Mesendoderm (in vitro differentiated cells): Measurements from ENCODE around the gene MANBA.

ENCODE experiments used
- DNase-seq: peaks from one replicate; pipeline ENCODE4 v3.0.0; 2013
- H2AK5ac ChIP-seq: 2 replicates; pipeline ENCODE4 v1.6.1; 2013; ENCODE audit warnings: low read length, inconsistent platforms
- H2BK120ac ChIP-seq: 2 replicates; pipeline ENCODE4 v1.6.1; 2013; ENCODE audit warnings: low read depth, mild to moderate bottlenecking, low read length, moderate library complexity, mixed read lengths
- H2BK15ac ChIP-seq: replicated peaks from 2 replicates; pipeline ENCODE4 v1.6.1; 2013; ENCODE audit warnings: low read depth, mild to moderate bottlenecking, moderate library complexity
- H2BK5ac ChIP-seq: 2 replicates; pipeline ENCODE4 v1.6.1; 2013; ENCODE audit warnings: low read length, inconsistent platforms
- H3K18ac ChIP-seq: 2 replicates; pipeline ENCODE4 v1.6.1; 2013; ENCODE audit warnings: mild to moderate bottlenecking, low read length, mixed read lengths
- H3K23ac ChIP-seq: one replicate; pipeline ENCODE4 v1.6.1; 2013; ENCODE audit warnings: low read length
- H3K27ac ChIP-seq: 2 replicates; pipeline ENCODE4 v1.5.1; 2013; ENCODE audit warnings: low read depth, mild to moderate bottlenecking, inconsistent platforms, low read length, moderate library complexity
- H3K27me3 ChIP-seq: 2 replicates; pipeline ENCODE4 v1.6.1; 2013; ENCODE audit warnings: low read length, control low read depth, mild to moderate bottlenecking, inconsistent platforms; ENCODE audit not compliant: insufficient read depth, poor library complexity
- H3K36me3 ChIP-seq: 2 replicates; pipeline ENCODE4 v1.6.1; 2013; ENCODE audit warnings: low read length, inconsistent platforms; ENCODE audit not compliant: control insufficient read depth, insufficient read depth
- H3K4ac ChIP-seq: one replicate; pipeline ENCODE4 v1.6.1; 2013; ENCODE audit warnings: low read depth, mild to moderate bottlenecking, low read length, moderate library complexity
- H3K4me1 ChIP-seq: 2 replicates; pipeline ENCODE4 v1.6.1; 2013; ENCODE audit warnings: low read depth, low read length, inconsistent platforms; ENCODE audit not compliant: control insufficient read depth
- H3K4me2 ChIP-seq: 2 replicates; pipeline ENCODE4 v1.6.1; 2013; ENCODE audit warnings: low read length
- H3K4me3 ChIP-seq: 2 replicates; pipeline ENCODE4 v1.5.1; 2013; ENCODE audit warnings: mild to moderate bottlenecking, low read length
- H3K56ac ChIP-seq: one replicate; pipeline ENCODE4 v1.6.1; 2013; ENCODE audit warnings: low read length
- H3K79me1 ChIP-seq: 2 replicates; pipeline ENCODE4 v1.6.1; 2013; ENCODE audit warnings: low read length, inconsistent platforms
- H3K79me2 ChIP-seq: 2 replicates; pipeline ENCODE4 v1.6.1; 2013; ENCODE audit warnings: mild to moderate bottlenecking, low read length; ENCODE audit not compliant: control insufficient read depth, insufficient read depth
- H3K9ac ChIP-seq: 2 replicates; pipeline ENCODE4 v1.6.1; 2013; ENCODE audit warnings: low read length, inconsistent platforms
- H4K5ac ChIP-seq: one replicate; pipeline ENCODE4 v1.6.1; 2013; ENCODE audit warnings: low read length
- H4K8ac ChIP-seq: one replicate; pipeline ENCODE4 v1.6.1; 2013; ENCODE audit warnings: low read depth, mild to moderate bottlenecking, control low read depth, low read length, moderate library complexity
- WGBS: extraction: QIAGEN DNeasy Blood & Tissue Kit; methylation state at CpG from one replicate; pipeline ENCODE4 v1.1.7; 2013; ENCODE audit warnings: low lambda C conversion rate, missing lambda C conversion rate; ENCODE audit not compliant: insufficient coverage; ENCODE audit errors: extremely low coverage; 5-methylcytosine and 5-hydroxymethylcytosine counted together

Gene MANBA

DNA sequence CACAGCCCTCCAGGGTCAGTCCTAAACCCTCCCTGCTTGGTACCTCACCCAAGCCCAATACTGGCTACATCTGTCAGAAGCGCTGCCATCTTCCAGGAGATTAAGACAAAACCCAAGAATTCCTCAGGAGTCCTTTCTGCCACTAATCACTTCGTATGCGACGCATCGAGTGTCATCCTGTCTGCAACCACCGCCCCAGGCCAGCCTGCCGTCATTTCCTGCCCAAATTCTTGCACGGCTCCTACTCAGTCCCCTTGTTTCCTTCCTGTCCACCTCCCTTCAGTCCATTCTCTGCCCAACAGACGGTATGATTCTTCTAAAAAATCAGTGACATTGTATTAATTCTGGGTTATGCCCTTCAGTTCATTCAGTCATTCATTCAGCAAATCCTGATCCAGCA lies 146.0 kb downstream of the MANBA start:
- Histone ChIP-seq H3K36me3 (no peaks in the 10 kb centered on the region), H3K27ac (no peak overlapping the region)

DNA sequence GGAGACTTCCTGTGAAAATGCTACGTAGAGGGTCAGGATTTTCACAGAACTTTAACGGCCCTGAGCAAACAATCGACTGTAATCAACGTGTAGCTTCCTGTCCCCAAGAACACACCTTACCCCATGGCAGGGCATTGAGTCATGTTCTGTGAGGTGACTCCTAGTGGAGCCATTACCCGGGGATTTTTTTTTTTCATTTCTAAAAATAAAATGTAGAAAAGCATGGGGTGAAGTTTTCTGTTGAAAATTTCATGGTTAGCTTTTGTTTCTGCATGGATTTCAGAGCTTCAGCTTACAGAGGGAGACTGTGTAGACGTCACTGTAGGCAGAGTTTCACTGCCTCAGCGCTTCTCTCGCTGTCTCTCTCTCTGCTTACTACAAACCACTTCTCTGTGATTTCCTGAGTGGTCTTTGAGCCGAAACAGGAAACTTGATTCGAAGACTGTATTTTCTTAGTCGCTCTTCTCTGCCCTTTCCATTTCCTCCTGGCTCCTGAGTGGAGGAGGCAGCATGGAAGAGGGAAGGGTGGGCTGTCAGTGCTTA lies 147.9 kb downstream of the MANBA start:
- H3K4ac ChIP-seq: no peak overlapping the region
- no peak overlapping the region for H4K8ac ChIP-seq
- H2AK5ac ChIP-seq: no peak overlapping the region
- WGBS: no CpG with 5 or more reads among the region's 11 CpGs
- no peak overlapping the region for H2BK120ac ChIP-seq
- peak overlapping the region; percentile 37 for H2BK5ac ChIP-seq
- no peak overlapping the region for H3K27ac ChIP-seq
- H3K4me1 ChIP-seq: peaks cover 6% of the 10 kb centered on the region
- no peak overlapping the region for H3K4me3 ChIP-seq
- H3K4me2 ChIP-seq: no peak overlapping the region
- no peaks in the 10 kb centered on the region for H3K27me3 ChIP-seq
- no peaks in the 10 kb centered on the region for H3K79me2 ChIP-seq
- no peaks in the 10 kb centered on the region for H3K79me1 ChIP-seq
- DNase-seq: peak; percentile 64
- no peak overlapping the region for H4K5ac ChIP-seq
- H3K9ac ChIP-seq: no peak overlapping the region
- peak overlapping the region; percentile 30 for H3K56ac ChIP-seq
- H3K23ac ChIP-seq: no peak overlapping the region
- no peaks in the 10 kb centered on the region for H3K36me3 ChIP-seq
- H3K18ac ChIP-seq: no peak overlapping the region
- no peak overlapping the region for H2BK15ac ChIP-seq

More for the DNA sequence above, 146.0 kb downstream of the MANBA start:
- Histone ChIP-seq H3K23ac (no peak overlapping the region), H2AK5ac (no peak overlapping the region), H3K9ac (no peak overlapping the region), H3K27me3 (no peaks in the 10 kb centered on the region), H3K4me1 (peaks cover 6% of the 10 kb centered on the region), H3K4me2 (no peak overlapping the region), H3K18ac (no peak overlapping the region), H3K79me2 (no peaks in the 10 kb centered on the region), H3K79me1 (no peaks in the 10 kb centered on the region), H3K4me3 (no peak overlapping the region), H2BK15ac (no peak overlapping the region), H4K5ac (no peak overlapping the region), H3K56ac (no peak overlapping the region), H2BK120ac (no peak overlapping the region), H4K8ac (no peak overlapping the region), H2BK5ac (no peak overlapping the region), H3K4ac (no peak overlapping the region)
- DNase-seq: peak; percentile 70
- WGBS: no CpG with 5 or more reads among the region's 9 CpGs

DNA sequence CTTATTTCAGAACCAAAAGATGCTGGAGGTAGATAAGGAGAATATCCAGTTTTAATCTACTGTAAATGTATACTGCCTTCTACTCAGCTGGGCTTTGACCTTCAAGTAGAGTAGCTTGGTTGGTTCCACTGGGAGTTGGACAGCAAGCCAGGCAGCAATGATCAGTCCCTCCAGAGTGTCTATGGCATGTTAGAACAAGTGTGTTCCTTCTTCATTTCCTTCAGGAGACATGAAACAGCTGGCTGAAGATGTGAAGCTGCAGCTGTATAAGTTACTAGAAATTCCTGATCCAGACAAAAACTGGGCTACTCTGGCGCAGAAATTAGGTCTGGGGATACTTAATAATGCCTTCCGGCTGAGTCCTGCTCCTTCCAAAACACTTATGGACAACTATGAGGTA lies 148.6 kb downstream of the MANBA start:
- Histone ChIP-seq H3K79me2 (no peaks in the 10 kb centered on the region), H3K23ac (no peak overlapping the region)

DNA sequence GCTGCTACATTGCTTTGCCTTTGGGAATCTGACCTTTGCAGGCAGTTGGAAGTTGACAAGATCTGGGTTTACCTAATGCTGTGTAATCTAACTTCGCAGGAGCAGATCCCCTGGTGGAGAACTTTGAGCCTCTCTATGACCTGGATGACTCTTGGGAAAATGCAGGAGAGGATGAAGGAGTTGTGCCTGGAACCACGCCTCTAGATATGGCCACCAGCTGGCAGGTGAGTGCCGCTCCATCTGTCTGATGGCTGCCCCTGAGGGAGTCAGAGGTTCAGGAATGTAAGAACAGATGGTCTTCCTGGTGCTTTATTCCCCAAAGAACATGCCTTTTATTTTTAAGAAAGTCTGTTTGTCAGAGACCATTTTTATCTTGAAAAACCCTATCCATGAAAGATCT lies 150.3 kb downstream of the MANBA start:
- DNase-seq: peak; percentile 22
- Histone ChIP-seq H3K27me3 (no peaks in the 10 kb centered on the region), H3K4me1 (peaks cover 6% of the 10 kb centered on the region), H2AK5ac (no peak overlapping the region), H3K56ac (no peak overlapping the region), H3K23ac (no peak overlapping the region), H4K8ac (no peak overlapping the region), H3K27ac (no peak overlapping the region), H3K4ac (no peak overlapping the region), H2BK120ac (no peak overlapping the region), H3K36me3 (no peaks in the 10 kb centered on the region), H2BK5ac (no peak overlapping the region), H3K79me2 (no peaks in the 10 kb centered on the region), H3K18ac (no peak overlapping the region), H3K4me3 (no peak overlapping the region), H3K79me1 (no peaks in the 10 kb centered on the region), H4K5ac (no peak overlapping the region), H3K4me2 (no peak overlapping the region), H2BK15ac (no peak overlapping the region), H3K9ac (no peak overlapping the region)
- WGBS: no CpG with 5 or more reads among the region's 3 CpGs

More for the DNA sequence above, 148.6 kb downstream of the MANBA start:
- Histone ChIP-seq H2BK15ac (no peak overlapping the region), H2BK5ac (no peak overlapping the region), H3K56ac (no peak overlapping the region), H3K79me1 (no peaks in the 10 kb centered on the region), H3K27me3 (no peaks in the 10 kb centered on the region), H4K8ac (no peak overlapping the region), H3K4me2 (no peak overlapping the region), H3K9ac (no peak overlapping the region), H2BK120ac (no peak overlapping the region), H3K18ac (no peak overlapping the region), H3K36me3 (no peaks in the 10 kb centered on the region), H3K4me3 (no peak overlapping the region), H4K5ac (no peak overlapping the region), H2AK5ac (no peak overlapping the region), H3K27ac (no peak overlapping the region), H3K4me1 (peaks cover 6% of the 10 kb centered on the region), H3K4ac (no peak overlapping the region)
- WGBS: no CpG with 5 or more reads among the region's 2 CpGs
- no peak for DNase-seq

DNA sequence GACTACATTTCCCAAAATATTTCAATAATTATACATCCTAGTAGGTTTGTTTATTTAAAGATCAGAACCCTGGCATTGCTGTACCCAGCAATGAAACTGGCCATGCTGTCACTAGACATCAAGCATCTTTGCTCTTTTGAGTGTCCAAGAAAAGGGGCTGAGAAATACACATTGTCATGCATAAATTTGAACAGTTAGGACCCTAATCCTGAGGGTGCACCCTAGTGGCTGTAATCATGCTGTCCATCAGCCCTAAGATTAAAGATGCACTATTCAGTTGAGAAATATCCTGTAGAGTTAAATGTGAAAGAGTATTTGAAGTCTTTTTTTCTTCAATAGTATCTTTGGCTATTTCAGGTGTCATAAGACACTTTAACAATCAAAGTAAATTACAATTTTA lies 150.8 kb downstream of the MANBA start:
- no peak overlapping the region for H3K18ac ChIP-seq
- H3K4me3 ChIP-seq: no peak overlapping the region
- H3K4me2 ChIP-seq: no peak overlapping the region
- DNase-seq: no peak
- no peak overlapping the region for H3K9ac ChIP-seq
- no peak overlapping the region for H4K5ac ChIP-seq
- H3K4me1 ChIP-seq: peaks cover 6% of the 10 kb centered on the region
- H3K27me3 ChIP-seq: no peaks in the 10 kb centered on the region
- no peak overlapping the region for H2BK15ac ChIP-seq
- no peak overlapping the region for H3K27ac ChIP-seq
- H3K79me2 ChIP-seq: no peaks in the 10 kb centered on the region
- no peaks in the 10 kb centered on the region for H3K36me3 ChIP-seq
- no peak overlapping the region for H2BK5ac ChIP-seq
- H2BK120ac ChIP-seq: no peak overlapping the region
- H3K79me1 ChIP-seq: no peaks in the 10 kb centered on the region
- H3K56ac ChIP-seq: no peak overlapping the region
- no peak overlapping the region for H3K23ac ChIP-seq
- no peak overlapping the region for H3K4ac ChIP-seq
- no peak overlapping the region for H2AK5ac ChIP-seq
- H4K8ac ChIP-seq: no peak overlapping the region

DNA sequence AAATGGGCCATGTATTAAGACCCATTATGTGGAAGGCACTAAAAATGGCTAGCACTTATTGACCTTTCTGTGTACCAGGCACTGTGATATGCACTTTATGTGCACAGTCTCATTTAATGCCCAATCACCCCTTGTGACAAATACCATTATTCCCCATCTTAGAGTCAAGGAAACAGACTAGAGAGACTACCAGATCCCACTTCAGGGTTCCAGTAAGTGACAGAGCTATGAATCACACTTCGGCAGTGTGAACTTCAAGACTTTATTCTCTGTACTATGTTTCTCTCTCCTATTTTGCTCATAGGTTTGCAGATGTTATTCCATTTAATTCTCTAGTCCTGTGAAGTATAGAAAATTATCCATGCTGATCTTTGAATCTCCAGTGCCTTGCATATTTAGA lies 152.6 kb downstream of the MANBA start:
- H2BK120ac ChIP-seq: no peak overlapping the region
- H3K18ac ChIP-seq: no peak overlapping the region
- no peak overlapping the region for H3K4ac ChIP-seq
- H2BK5ac ChIP-seq: no peak overlapping the region
- H3K79me2 ChIP-seq: no peaks in the 10 kb centered on the region
- H3K27ac ChIP-seq: no peak overlapping the region
- peaks cover 3% of the 10 kb centered on the region for H3K4me1 ChIP-seq
- H2BK15ac ChIP-seq: no peak overlapping the region
- no peak overlapping the region for H3K23ac ChIP-seq
- no peak for DNase-seq
- no peaks in the 10 kb centered on the region for H3K79me1 ChIP-seq
- H3K4me3 ChIP-seq: no peak overlapping the region
- H2AK5ac ChIP-seq: no peak overlapping the region
- no peak overlapping the region for H3K4me2 ChIP-seq
- H3K27me3 ChIP-seq: no peaks in the 10 kb centered on the region
- no CpG with 5 or more reads among the region's 1 CpG for WGBS
- no peak overlapping the region for H3K9ac ChIP-seq
- no peaks in the 10 kb centered on the region for H3K36me3 ChIP-seq
- H3K56ac ChIP-seq: no peak overlapping the region
- no peak overlapping the region for H4K8ac ChIP-seq
- H4K5ac ChIP-seq: no peak overlapping the region
